Esophagus (tissue), 2 donors: ENCODE results near the gene TMEM135. TPM values are rescaled to one million over a fixed set of nuclear protein-coding genes. Genes with fewer than 3 reads are reported as not detected.

Experiments
- H3K27ac ChIP-seq, 2 donors: one replicate each; pipeline ENCODE4 v1.5.1; 2013; ENCODE audit warnings: low read depth in 2 of 2, mild to moderate bottlenecking in 2 of 2, inconsistent platforms in 1 of 2, low read length in 1 of 2, moderate library complexity in 1 of 2
- H3K27me3 ChIP-seq, 2 donors: one replicate each; pipeline ENCODE4 v1.6.1; 2013; ENCODE audit warnings: low read length in 2 of 2, control low read depth in 1 of 2, mild to moderate bottlenecking in 1 of 2; ENCODE audit not compliant: insufficient read depth in 2 of 2, control insufficient read depth in 1 of 2
- H3K36me3 ChIP-seq, 2 donors: one replicate each; pipeline ENCODE4 v1.6.1; 2013; ENCODE audit warnings: low read length in 1 of 2; ENCODE audit not compliant: control insufficient read depth in 2 of 2, insufficient read depth in 2 of 2
- H3K4me1 ChIP-seq, 2 donors: one replicate each; pipeline ENCODE4 v1.6.1; 2013; ENCODE audit warnings: low read length in 1 of 2; ENCODE audit not compliant: control insufficient read depth in 2 of 2, insufficient read depth in 2 of 2
- H3K4me3 ChIP-seq, 2 donors: one replicate each; pipeline ENCODE4 v1.5.1; 2013; ENCODE audit warnings: low read length in 2 of 2, mild to moderate bottlenecking in 2 of 2, low read depth in 1 of 2, moderate library complexity in 1 of 2
- H3K9me3 ChIP-seq, 2 donors: one replicate each; pipeline ENCODE4 v1.6.1; 2013; ENCODE audit warnings: mild to moderate bottlenecking in 2 of 2, low read depth in 1 of 2, low read length in 1 of 2, moderate library complexity in 1 of 2; ENCODE audit not compliant: control insufficient read depth in 2 of 2, insufficient read depth in 1 of 2
- WGBS, 2 donors: extraction: QIAGEN DNeasy Blood & Tissue Kit; methylation state at CpG; one replicate each; pipeline ENCODE4 v1.1.7; 2013; 5-methylcytosine and 5-hydroxymethylcytosine counted together
- polyA plus RNA-seq, 2 donors: library from polyadenylated mRNA; stranded (reverse); fragments of 200-250 nt; gene quantifications; one replicate each; pipeline ENCODE4 v1.2.3, GENCODE V29; 2013
- donor health status: healthy with polysubstance abuse.
- donor health status: Bipolar disorder and iron deficiency.

TMEM135 gene
- polyA plus RNA-seq, 2 donors = 2.2 to 2.6 TPM

GRCh38 chr11:87329172-87329571, 291.4 kb downstream of the TMEM135 start:
- H3K4me3 ChIP-seq = no peak overlapping the region

GRCh38 chr11:87330187-87330601, 292.5 kb downstream of the TMEM135 start:
- Histone ChIP-seq H3K9me3 (no peaks in the 10 kb centered on the region), H3K4me3 (no peak overlapping the region), H3K27me3 (no peaks in the 10 kb centered on the region), H3K4me1 (no peaks in the 10 kb centered on the region), H3K36me3 (no peaks in the 10 kb centered on the region), H3K27ac (no peak overlapping the region)
- 37 to 42% methylated on average over 1 of the region's 1 CpG for WGBS, 2 donors

More at GRCh38 chr11:87329172-87329571, 291.4 kb downstream of the TMEM135 start:
- no peaks in the 10 kb centered on the region for H3K4me1 ChIP-seq
- H3K27ac ChIP-seq = no peak overlapping the region
- H3K27me3 ChIP-seq = no peaks in the 10 kb centered on the region
- no peaks in the 10 kb centered on the region for H3K9me3 ChIP-seq
- no peaks in the 10 kb centered on the region for H3K36me3 ChIP-seq
- WGBS, 2 donors = 94 to 96% methylated on average over 2 of the region's 2 CpGs

- no peaks in the 10 kb centered on the region for H3K4me1 ChIP-seq
- H3K36me3 ChIP-seq = no peaks in the 10 kb centered on the region
- H3K27ac ChIP-seq = no peak overlapping the region
- no peak overlapping the region for H3K4me3 ChIP-seq
- H3K27me3 ChIP-seq = no peaks in the 10 kb centered on the region
- no peaks in the 10 kb centered on the region for H3K9me3 ChIP-seq
- WGBS, 2 donors = 79 to 81% methylated on average over 6 of the region's 6 CpGs
Observed at GRCh38 chr11:87331273-87331672, 293.5 kb downstream of the TMEM135 start.

- peaks cover 3 to 4% of the 10 kb centered on the region in 2 donors for H3K9me3 ChIP-seq
- no peaks in the 10 kb centered on the region for H3K36me3 ChIP-seq
- no peaks in the 10 kb centered on the region for H3K27me3 ChIP-seq
- H3K4me3 ChIP-seq = no peak overlapping the region
- no peaks in the 10 kb centered on the region for H3K4me1 ChIP-seq
- 75 to 76% methylated on average over 3 of the region's 3 CpGs for WGBS, 2 donors
- no peak overlapping the region for H3K27ac ChIP-seq
Observed at GRCh38 chr11:87338046-87338639, 300.4 kb downstream of the TMEM135 start.

DNA sequence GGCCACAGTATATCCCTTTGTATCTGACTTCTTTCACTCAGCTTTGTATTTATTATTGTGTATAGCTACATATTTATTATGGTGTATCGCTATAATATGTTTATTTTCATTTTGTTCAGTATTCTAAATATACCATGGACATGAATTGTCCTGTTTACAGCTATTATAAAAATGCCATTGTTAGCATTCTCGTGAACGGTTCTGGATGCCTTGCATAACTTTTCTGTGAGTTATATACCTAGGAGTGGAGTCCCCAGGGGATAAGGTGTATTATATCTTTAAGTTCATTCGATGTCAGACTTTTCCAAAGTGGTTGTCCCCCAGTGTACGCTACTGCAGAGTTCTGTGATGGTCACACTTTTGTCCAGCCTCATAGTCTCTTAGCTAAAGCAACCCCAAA, 301.7 kb downstream of the TMEM135 start:
- no peaks in the 10 kb centered on the region for H3K36me3 ChIP-seq
- WGBS, 2 donors = 92% methylated on average over 5 of the region's 5 CpGs

GRCh38 chr11:87347441-87347840, 309.7 kb downstream of the TMEM135 start:
- H3K4me1 ChIP-seq = no peaks in the 10 kb centered on the region
- no peak overlapping the region for H3K4me3 ChIP-seq
- no peaks in the 10 kb centered on the region for H3K9me3 ChIP-seq
- 67 to 73% methylated on average over 2 of the region's 2 CpGs for WGBS, 2 donors
- H3K36me3 ChIP-seq = no peaks in the 10 kb centered on the region
- H3K27me3 ChIP-seq = no peaks in the 10 kb centered on the region
- no peak overlapping the region for H3K27ac ChIP-seq

More for the DNA sequence above, 301.7 kb downstream of the TMEM135 start:
- H3K27me3 ChIP-seq = no peaks in the 10 kb centered on the region
- H3K27ac ChIP-seq = no peak overlapping the region
- peaks cover 3 to 4% of the 10 kb centered on the region in 2 donors for H3K9me3 ChIP-seq
- no peaks in the 10 kb centered on the region for H3K4me1 ChIP-seq
- H3K4me3 ChIP-seq = no peak overlapping the region

- Histone ChIP-seq H3K27ac (no peak overlapping the region), H3K36me3 (no peaks in the 10 kb centered on the region), H3K4me3 (no peak overlapping the region), H3K27me3 (no peaks in the 10 kb centered on the region), H3K9me3 (no peaks in the 10 kb centered on the region), H3K4me1 (no peaks in the 10 kb centered on the region)
Observed at GRCh38 chr11:87347854-87348253, 310.1 kb downstream of the TMEM135 start.

DNA sequence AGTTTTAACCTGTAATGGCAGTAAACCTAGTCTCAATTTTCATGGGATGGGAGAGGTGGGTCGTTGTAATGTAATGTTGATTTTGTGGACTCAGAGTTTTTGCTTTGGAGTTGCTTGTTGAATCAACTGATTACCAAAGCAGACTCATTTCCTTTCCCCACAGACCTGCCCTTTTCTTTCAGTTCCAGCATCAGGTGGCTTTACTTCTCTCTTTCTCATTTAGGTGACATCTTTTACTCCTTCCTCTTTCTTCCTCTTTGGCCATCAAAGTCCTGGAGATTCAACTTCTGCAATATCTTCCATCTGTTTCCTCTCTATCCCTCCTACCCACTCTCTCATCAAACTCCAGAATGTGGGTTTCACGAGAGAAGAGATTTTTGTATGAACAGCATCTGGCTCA, 313.9 kb downstream of the TMEM135 start:
- Histone ChIP-seq H3K4me3 (no peak overlapping the region), H3K4me1 (no peaks in the 10 kb centered on the region), H3K27ac (no peak overlapping the region), H3K27me3 (no peaks in the 10 kb centered on the region), H3K9me3 (no peaks in the 10 kb centered on the region), H3K36me3 (no peaks in the 10 kb centered on the region)
- WGBS, 2 donors = 56% methylated on average over 2 of the region's 2 CpGs

DNA sequence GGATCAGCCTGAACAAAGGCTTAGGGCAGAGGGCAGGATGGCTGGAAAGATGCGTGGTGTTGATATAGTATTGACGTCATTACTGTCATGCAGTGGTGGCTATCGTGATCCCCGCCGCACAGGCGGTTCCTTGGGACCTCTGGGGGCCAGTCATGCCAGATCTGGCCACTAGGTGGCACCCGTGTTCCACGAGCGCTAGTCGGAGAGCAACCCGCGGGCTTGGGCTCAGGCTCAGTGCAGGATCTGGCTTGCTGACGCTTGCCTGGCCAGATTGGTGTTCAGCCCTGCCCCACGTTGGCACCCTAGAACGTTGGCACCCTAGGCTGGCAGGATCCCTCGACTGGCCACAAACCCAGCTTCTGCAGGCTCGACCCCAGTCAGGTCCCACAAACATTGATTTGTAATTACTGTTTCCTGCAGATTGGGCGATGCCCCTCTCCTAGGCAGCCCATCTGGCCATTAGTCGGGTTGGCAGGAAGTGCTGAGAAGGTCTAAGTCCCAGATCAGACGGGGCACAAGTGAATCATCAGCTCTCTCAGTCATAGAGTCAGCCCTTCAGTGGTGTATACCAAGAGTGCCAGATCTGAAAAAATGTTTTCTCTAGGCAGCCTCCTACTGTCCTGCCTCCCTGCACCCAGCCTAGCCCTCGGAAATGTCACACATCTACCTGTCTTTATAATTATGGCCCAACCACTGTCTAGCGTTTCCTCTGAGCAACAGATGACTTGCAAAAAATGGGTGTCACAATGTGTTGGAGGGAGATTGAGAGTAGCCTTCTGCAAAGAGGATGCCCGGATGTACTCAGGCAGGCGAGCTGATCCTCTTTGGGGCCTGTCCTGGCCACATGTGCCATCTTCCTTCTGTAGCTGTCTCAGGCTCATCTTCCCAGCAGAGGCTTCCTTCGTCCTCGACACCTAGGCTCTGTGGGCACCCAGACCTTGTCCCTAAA, 315.3 kb downstream of the TMEM135 start:
- Histone ChIP-seq H3K27ac (peak overlapping the region in 1 of 2 donors; percentile 45), H3K36me3 (no peaks in the 10 kb centered on the region), H3K27me3 (no peaks in the 10 kb centered on the region), H3K4me3 (no peak overlapping the region), H3K9me3 (no peaks in the 10 kb centered on the region), H3K4me1 (no peaks in the 10 kb centered on the region)
- WGBS, 2 donors = 19 to 21% methylated on average over 26 of the region's 26 CpGs
